ENCODE data around the gene NKG7.

DNA sequence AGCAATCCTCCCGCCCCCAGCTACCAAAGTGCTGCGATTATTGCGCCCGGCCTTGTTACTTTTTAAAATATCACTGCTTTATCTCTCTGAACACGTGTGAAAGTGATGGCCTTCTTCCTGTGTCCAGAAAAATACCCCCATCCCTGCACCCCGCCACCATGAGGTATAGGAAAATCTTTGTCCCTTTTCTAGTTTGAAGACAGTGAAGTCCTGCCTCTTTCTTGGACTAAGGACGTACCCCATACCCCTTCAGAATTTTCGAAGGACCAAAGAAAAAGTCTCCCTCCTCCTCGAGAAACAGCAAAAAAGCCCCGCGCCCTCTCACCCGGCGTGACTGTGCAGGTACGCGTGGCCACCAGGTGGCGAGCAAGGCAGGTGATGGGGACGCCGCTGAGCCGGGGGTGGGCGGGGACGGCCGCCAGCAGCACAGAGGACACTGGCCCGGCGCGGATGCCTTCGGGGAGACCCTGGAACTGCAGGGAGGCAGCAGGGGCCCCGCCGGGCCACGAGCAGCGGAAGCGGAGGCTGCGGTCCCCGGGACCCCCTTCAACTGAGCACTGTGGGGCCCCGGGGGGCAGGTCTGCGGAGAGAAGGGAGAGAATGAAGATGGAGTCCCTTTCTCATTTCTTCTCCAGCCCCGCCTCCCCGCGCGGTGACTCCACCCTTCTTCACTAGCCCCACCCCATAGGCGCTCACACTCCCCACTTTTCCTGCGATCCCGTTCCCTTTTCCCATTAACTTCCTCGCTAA, 33.7 kb downstream of the NKG7 start:
- TF ChIP-seq, protein P1, sequence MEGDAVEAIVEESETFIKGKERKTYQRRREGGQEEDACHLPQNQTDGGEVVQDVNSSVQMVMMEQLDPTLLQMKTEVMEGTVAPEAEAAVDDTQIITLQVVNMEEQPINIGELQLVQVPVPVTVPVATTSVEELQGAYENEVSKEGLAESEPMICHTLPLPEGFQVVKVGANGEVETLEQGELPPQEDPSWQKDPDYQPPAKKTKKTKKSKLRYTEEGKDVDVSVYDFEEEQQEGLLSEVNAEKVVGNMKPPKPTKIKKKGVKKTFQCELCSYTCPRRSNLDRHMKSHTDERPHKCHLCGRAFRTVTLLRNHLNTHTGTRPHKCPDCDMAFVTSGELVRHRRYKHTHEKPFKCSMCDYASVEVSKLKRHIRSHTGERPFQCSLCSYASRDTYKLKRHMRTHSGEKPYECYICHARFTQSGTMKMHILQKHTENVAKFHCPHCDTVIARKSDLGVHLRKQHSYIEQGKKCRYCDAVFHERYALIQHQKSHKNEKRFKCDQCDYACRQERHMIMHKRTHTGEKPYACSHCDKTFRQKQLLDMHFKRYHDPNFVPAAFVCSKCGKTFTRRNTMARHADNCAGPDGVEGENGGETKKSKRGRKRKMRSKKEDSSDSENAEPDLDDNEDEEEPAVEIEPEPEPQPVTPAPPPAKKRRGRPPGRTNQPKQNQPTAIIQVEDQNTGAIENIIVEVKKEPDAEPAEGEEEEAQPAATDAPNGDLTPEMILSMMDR (IDR thresholded peaks at IDR 0.05 in 4 of 5, conservative IDR thresholded peaks at IDR 0.05 in 1 of 5) = peak; percentile 45 to 92 (median 85)
- no peak for TF ChIP-seq POLR2A (IDR thresholded peaks at IDR 0.05)
